Measurements from ENCODE around the gene AFDN. TPM values are rescaled to one million over a fixed set of nuclear protein-coding genes. Genes with fewer than 3 reads are reported as not detected.

The AFDN gene
- total and polyA plus RNA-seq, 3 donors from 2014 or later = 87.6 to 333 (median 291) TPM

DNA sequence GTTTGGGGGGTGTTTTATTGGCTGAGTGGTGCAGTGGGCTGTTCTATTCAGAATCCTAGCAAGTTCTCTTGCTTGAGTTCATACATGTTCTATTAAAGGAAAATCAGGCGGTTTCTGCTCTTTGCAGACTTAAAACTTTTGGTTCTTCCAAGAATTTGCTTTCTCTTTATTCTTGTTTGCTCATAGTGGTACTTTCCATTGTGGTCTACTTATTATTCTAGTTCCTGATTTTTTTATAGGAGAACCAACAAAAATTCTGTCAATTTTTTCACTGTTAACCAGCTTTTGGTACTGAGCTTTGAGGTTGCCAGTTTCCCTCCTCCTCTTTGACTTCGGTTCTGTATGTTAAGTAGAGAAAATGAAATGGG is 6.7 kb downstream of the AFDN start:
- Histone ChIP-seq H3K4me1 (peaks cover 25% of the 10 kb centered on the region), H3K36me3 (ENCODE audit: low read depth, missing control alignments) (no peaks in the 10 kb centered on the region), H3K27me3 (no peaks in the 10 kb centered on the region), H3K27ac (no peak overlapping the region), H3K9me3 (no peaks in the 10 kb centered on the region), H3K4me3 (no peak overlapping the region)
- TF ChIP-seq POLR2A (IDR thresholded peaks at IDR 0.05) (no peak), CTCF (IDR thresholded peaks at IDR 0.05) (no peak)
- 41 to 48% methylated on average over 2 of the region's 2 CpGs for WGBS, 2 donors
- intact Hi-C loops (cut with DNase I; ENCODE audit: low total_unique reads) = no loop called here
- no peak for DNase-seq

DNA sequence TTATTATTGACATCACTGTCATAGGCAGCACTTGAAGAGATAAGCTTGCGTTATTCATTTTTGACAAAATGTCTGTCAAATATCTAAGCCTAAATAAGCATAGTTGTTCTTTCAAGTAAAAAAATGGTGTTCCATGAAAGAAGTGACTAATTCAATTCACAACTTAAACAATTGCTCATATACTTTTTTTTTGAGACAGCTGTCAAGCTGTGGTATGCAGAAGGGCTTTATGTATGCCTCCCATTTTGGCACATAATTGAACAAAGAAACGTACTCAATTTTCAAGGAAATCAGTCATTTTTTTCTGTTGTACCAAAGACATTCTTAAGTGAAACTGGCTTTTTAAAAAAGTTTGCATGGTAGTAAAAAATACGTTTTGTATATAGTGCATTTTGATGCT is 8.5 kb downstream of the AFDN start:
- Histone ChIP-seq H3K36me3 (ENCODE audit: low read depth, missing control alignments) (no peaks in the 10 kb centered on the region), H3K4me1 (peaks cover 27% of the 10 kb centered on the region), H3K9me3 (no peaks in the 10 kb centered on the region), H3K4me3 (no peak overlapping the region), H3K27me3 (no peaks in the 10 kb centered on the region), H3K27ac (no peak overlapping the region)
- intact Hi-C loops (cut with DNase I; ENCODE audit: low total_unique reads) = no loop called here
- no peak for TF ChIP-seq POLR2A (IDR thresholded peaks at IDR 0.05)
- no peak for TF ChIP-seq CTCF (IDR thresholded peaks at IDR 0.05)
- WGBS, 2 donors = 70 to 80% methylated on average over 3 of the region's 3 CpGs
- no peak for DNase-seq

DNA sequence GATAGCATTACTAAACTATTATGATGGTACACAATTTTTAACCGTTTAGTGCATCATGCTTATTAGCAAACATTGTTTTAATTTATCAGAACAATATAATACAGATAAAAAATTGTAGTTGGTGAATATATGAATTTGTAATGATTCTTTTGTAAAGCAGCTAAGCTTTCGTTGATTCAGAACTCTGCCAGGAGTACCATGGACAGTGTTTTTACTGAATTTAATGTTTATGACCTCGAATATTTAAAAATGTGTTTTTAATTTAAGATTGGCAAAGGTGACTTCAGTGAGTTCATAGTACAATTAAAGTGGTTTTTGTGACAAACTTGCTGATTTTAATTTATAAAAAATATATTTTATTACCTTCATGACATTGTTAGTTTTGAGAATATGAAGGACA is 10.0 kb downstream of the AFDN start:
- DNase-seq = no peak
- Histone ChIP-seq H3K4me3 (no peak overlapping the region), H3K36me3 (ENCODE audit: low read depth, missing control alignments) (no peaks in the 10 kb centered on the region), H3K9me3 (no peaks in the 10 kb centered on the region), H3K27me3 (no peaks in the 10 kb centered on the region), H3K27ac (no peak overlapping the region), H3K4me1 (peaks cover 32% of the 10 kb centered on the region)
- TF ChIP-seq POLR2A (IDR thresholded peaks at IDR 0.05) = no peak
- no peak for TF ChIP-seq CTCF (IDR thresholded peaks at IDR 0.05)
- intact Hi-C loops (cut with DNase I; ENCODE audit: low total_unique reads) = no loop called here
- 63 to 64% methylated on average over 3 of the region's 3 CpGs for WGBS, 2 donors

DNA sequence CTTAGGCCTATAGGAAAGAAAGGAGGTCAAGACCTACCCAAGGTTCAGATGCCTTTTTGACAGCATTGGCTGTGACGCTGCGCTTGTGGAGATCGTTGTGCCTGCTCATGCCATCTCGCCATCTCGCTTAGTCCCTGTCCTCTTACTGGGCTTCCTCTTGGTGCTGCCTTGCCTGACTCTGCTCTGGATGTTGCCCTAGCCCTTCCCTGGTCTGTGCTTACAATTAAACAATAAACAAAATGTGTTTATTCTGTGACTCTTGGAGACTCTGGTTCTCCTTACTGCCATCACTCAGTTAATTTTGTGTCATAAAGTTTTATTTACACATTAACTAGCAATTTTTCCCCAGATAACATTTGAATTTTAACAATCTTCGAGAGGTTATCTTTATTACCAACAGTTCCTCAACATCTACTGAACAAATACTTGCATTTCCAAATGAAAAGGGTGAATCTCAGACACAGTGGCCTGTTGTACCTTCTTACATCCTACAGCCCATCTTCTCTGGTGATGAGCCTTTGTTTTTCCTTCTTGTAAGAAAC is 11.6 kb downstream of the AFDN start:
- 84 to 93% methylated on average over 6 of the region's 6 CpGs for WGBS, 2 donors
- no peaks in the 10 kb centered on the region for H3K27me3 ChIP-seq
- DNase-seq = no peak

More for the DNA sequence above, 11.6 kb downstream of the AFDN start:
- Histone ChIP-seq H3K9me3 (no peaks in the 10 kb centered on the region), H3K27ac (no peak overlapping the region), H3K36me3 (ENCODE audit: low read depth, missing control alignments) (no peaks in the 10 kb centered on the region), H3K4me1 (peaks cover 17% of the 10 kb centered on the region), H3K4me3 (no peak overlapping the region)
- TF ChIP-seq CTCF (IDR thresholded peaks at IDR 0.05) (no peak), POLR2A (IDR thresholded peaks at IDR 0.05) (no peak)
- intact Hi-C loops (cut with DNase I; ENCODE audit: low total_unique reads) = no loop called here
